Chondrocyte (in vitro differentiated cells): Measurements from ENCODE around the gene DNAJB4. TPM values are rescaled to one million over a fixed set of nuclear protein-coding genes. Genes with fewer than 3 reads are reported as not detected.

Experiments
- DNase-seq: peaks from one replicate; pipeline ENCODE4 v3.0.0; 2021; ENCODE audit warnings: mixed read lengths, low spot score
- H3K27ac Mint-ChIP-seq: one replicate; pipeline ENCODE4 v1.8.0; 2021; ENCODE audit warnings: mild to moderate bottlenecking, moderate library complexity, mixed read lengths; ENCODE audit not compliant: unreplicated experiment
- H3K27me3 Mint-ChIP-seq: 2 replicates; pipeline ENCODE4 v1.8.0; 2021; ENCODE audit warnings: low read depth, mixed read lengths
- H3K36me3 Mint-ChIP-seq: 2 replicates; pipeline ENCODE4 v1.8.0; 2021; ENCODE audit warnings: low read depth, mixed read lengths
- H3K4me1 Mint-ChIP-seq: 2 replicates; pipeline ENCODE4 v1.8.0; 2021; ENCODE audit warnings: low read depth, mild to moderate bottlenecking, mixed read lengths
- H3K4me3 Mint-ChIP-seq: one replicate; pipeline ENCODE4 v1.8.0; 2021; ENCODE audit warnings: mild to moderate bottlenecking, moderate library complexity, mixed read lengths; ENCODE audit not compliant: unreplicated experiment
- H3K9me3 Mint-ChIP-seq: 2 replicates; pipeline ENCODE4 v1.8.0; 2021; ENCODE audit warnings: low read depth, mixed read lengths
- CTCF ChIP-seq: fragments of 200-600 bp; sonication (generic); IDR thresholded peaks from 2 replicates; pipeline ENCODE4 v1.5.0; 2021; ENCODE audit warnings: antibody characterized with exemption, mild to moderate bottlenecking, moderate library complexity
- long read RNA-seq: library from polyadenylated mRNA; stranded (forward); transcript quantifications from one replicate; pipeline ENCODE4 v2.0.0, GENCODE V29; 2021
- total RNA-seq: library from RNA; stranded (reverse); gene quantifications from 3 replicates; pipeline ENCODE4 v1.2.1, GENCODE V29; 2021

DNAJB4 gene
- 103 to 109 TPM (median 109 TPM) in 3 replicates for total RNA-seq
- long read RNA-seq, transcript DNAJB4-201 (3 exons, 2,988 nt): major isoform, 155 of 190 reads
- long read RNA-seq, transcript DNAJB4-206 (3 exons, 949 nt): minor isoform, 16 of 190 reads
- long read RNA-seq, partial matches to known transcripts: 4 of 190 reads
- long read RNA-seq, other reads (novel, unspliced or antisense): 15 of 190 reads

GRCh38 chr1:78004719-78005447 is at the start of gene DNAJB4:
TSS of gene DNAJB4 (plus strand) at chr1:78004939. CDS start at chr1:78005111, 172 bp downstream.
- TF ChIP-seq CTCF: peak; percentile 20
- Mint-ChIP-seq H3K27ac (peak within 1 kb of the TSS; percentile 98), H3K4me1 (peaks cover 40% of the 10 kb centered on the region), H3K9me3 (no peaks in the 10 kb centered on the region), H3K27me3 (no peaks in the 10 kb centered on the region), H3K4me3 (peak within 1 kb of the TSS; percentile 93), H3K36me3 (no peaks in the 10 kb centered on the region)
- no peak for DNase-seq

- Mint-ChIP-seq H3K4me3 (no peak overlapping the region), H3K4me1 (peaks cover 27% of the 10 kb centered on the region), H3K27me3 (no peaks in the 10 kb centered on the region), H3K36me3 (peaks cover 42% of the 10 kb centered on the region), H3K9me3 (no peaks in the 10 kb centered on the region), H3K27ac (no peak overlapping the region)
- DNase-seq: no peak
- TF ChIP-seq CTCF: no peak
These were observed 49.0 kb upstream of the DNAJB4 start for GRCh38 chr1:77955709-77956108.

GRCh38 chr1:77956464-77956863 is 48.3 kb upstream of the DNAJB4 start:
- H3K4me1 Mint-ChIP-seq: peaks cover 22% of the 10 kb centered on the region
- H3K27ac Mint-ChIP-seq: no peak overlapping the region
- H3K27me3 Mint-ChIP-seq: no peaks in the 10 kb centered on the region
- no peaks in the 10 kb centered on the region for H3K9me3 Mint-ChIP-seq
- no peak for TF ChIP-seq CTCF
- no peak overlapping the region for H3K4me3 Mint-ChIP-seq
- H3K36me3 Mint-ChIP-seq: peaks cover 45% of the 10 kb centered on the region
- DNase-seq: no peak

- Mint-ChIP-seq H3K36me3 (peaks cover 46% of the 10 kb centered on the region), H3K27me3 (no peaks in the 10 kb centered on the region), H3K27ac (peak overlapping the region; percentile 15), H3K4me3 (no peak overlapping the region), H3K4me1 (peaks cover 30% of the 10 kb centered on the region), H3K9me3 (no peaks in the 10 kb centered on the region)
- no peak for TF ChIP-seq CTCF
- DNase-seq: no peak
These were observed 46.3 kb upstream of the DNAJB4 start for GRCh38 chr1:77958391-77958790.

GRCh38 chr1:77958850-77959249 is 45.9 kb upstream of the DNAJB4 start:
- H3K27ac Mint-ChIP-seq: peak overlapping the region; percentile 15
- DNase-seq: no peak
- H3K4me1 Mint-ChIP-seq: peaks cover 30% of the 10 kb centered on the region
- no peak overlapping the region for H3K4me3 Mint-ChIP-seq
- no peaks in the 10 kb centered on the region for H3K27me3 Mint-ChIP-seq
- no peak for TF ChIP-seq CTCF
- H3K36me3 Mint-ChIP-seq: peaks cover 45% of the 10 kb centered on the region
- no peaks in the 10 kb centered on the region for H3K9me3 Mint-ChIP-seq
